K562 (cell line): Measurements from ENCODE around the gene VSIG4. TPM values are rescaled to one million over a fixed set of nuclear protein-coding genes. Genes with fewer than 3 reads are reported as not detected.
A peak's percentile ranks its signal among the peaks of the same experiment; 100 is the strongest.
"Not testable (repeated sequence)": the region's sequence is repeated elsewhere in the genome, so short reads cannot be mapped to it uniquely, and the experiment has no call there.

Experiments
- ATAC-seq: fragments of 200-7000 bp; cut with Tn5 transposase; 3 replicates; pipeline ENCODE4 v1.9.1; 2020; ENCODE audit warnings: moderate library complexity
- BruUV-seq: library from RNA; stranded (reverse); fragments of 400-500 nt; replicated peaks from 2 replicates; lab custom pipeline; 2021; lab: Mats Ljungman, UMichigan
- CTCF ChIA-PET: fragments of 300-600 bp; formaldehyde crosslinking; extraction: SDS; loops from one replicate; lab custom pipeline; 2021; ENCODE audit warnings: low intra/inter-chr PET ratio; lab: Yijun Ruan, JAX
- POLR2A ChIA-PET: fragments of 300-600, 350-650 bp; sonication (Branson Sonifier 250); formaldehyde crosslinking; extraction: SDS; loops from one replicate; lab custom pipeline; 2021; ENCODE audit warnings: antibody characterized with exemption, inconsistent platforms; lab: Yijun Ruan, JAX
- DNase-seq, 4 experiments: peaks; one replicate each; pipeline versions ENCODE4 v3.0.0 to v3.0.0-alpha.2; 2011 to 2018; ENCODE audit warnings: low spot score in 3 of 4, mixed read lengths in 3 of 4; ENCODE audit errors: extremely low read depth in 1 of 4
- FAIRE-seq: peaks from 2 replicates; lab custom pipeline; 2011; peaks lifted over from hg19 to GRCh38; lab: Jason Lieb, UNC
- H2AFZ ChIP-seq: 2 replicates; pipeline ENCODE4 v1.6.0; 2011; ENCODE audit warnings: low read depth, low read length, control low read depth, inconsistent platforms
- H3K27ac ChIP-seq: fragments of 200-600 bp; 3 replicates; pipeline ENCODE4 v1.8.0; 2011; ENCODE audit warnings: low read depth, mild to moderate bottlenecking, control low read depth, inconsistent platforms, low read length, moderate library complexity, mixed read lengths; ENCODE audit errors: extremely low read depth
- H3K27me3 ChIP-seq, 2 experiments: fragments of 300-600 bp in 1 of 2; 2 replicates in 1 of 2; 3 replicates in 1 of 2; pipeline versions ENCODE4 v1.6.0 to v1.8.0; 2011; ENCODE audit warnings: inconsistent platforms in 2 of 2, low read length in 2 of 2, mild to moderate bottlenecking in 1 of 2, mixed read lengths in 1 of 2, moderate library complexity in 1 of 2; ENCODE audit not compliant: control insufficient read depth in 2 of 2, insufficient read depth in 2 of 2
- H3K36me3 ChIP-seq: fragments of 300-600 bp; 3 replicates; pipeline ENCODE4 v1.8.0; 2011; ENCODE audit warnings: mild to moderate bottlenecking, low read length, inconsistent platforms; ENCODE audit not compliant: control insufficient read depth, insufficient read depth
- H3K4me1 ChIP-seq, 2 experiments: fragments of 200-600 bp in 1 of 2; replicated peaks in 1 of 2; 2 replicates in 1 of 2; 3 replicates in 1 of 2; pipeline versions ENCODE4 v1.5.1 to v1.8.0; 2011; ENCODE audit warnings: inconsistent platforms in 2 of 2, low read length in 2 of 2, mild to moderate bottlenecking in 1 of 2, mixed read lengths in 1 of 2, moderate library complexity in 1 of 2; ENCODE audit not compliant: control insufficient read depth in 2 of 2, insufficient read depth in 2 of 2
- H3K4me2 ChIP-seq: 2 replicates; pipeline ENCODE4 v1.6.1; 2011; ENCODE audit warnings: low read length, control low read depth, inconsistent platforms, mixed read lengths; ENCODE audit not compliant: insufficient read depth
- H3K4me3 ChIP-seq: fragments of 200-600 bp; sonication (generic), shearing (Covaris generic); 2 replicates; pipeline ENCODE4 v1.5.1; 2016; ENCODE audit warnings: control low read depth, inconsistent platforms
- H3K79me2 ChIP-seq: fragments of 200-600 bp; 3 replicates; pipeline ENCODE4 v1.8.0; 2011; ENCODE audit warnings: low read length, inconsistent platforms; ENCODE audit not compliant: control insufficient read depth, insufficient read depth
- H3K9ac ChIP-seq, 2 experiments: 2 replicates each; pipeline versions ENCODE4 v1.6.0 to v1.6.1; 2011; ENCODE audit warnings: low read depth in 2 of 2, low read length in 2 of 2, control low read depth in 1 of 2, inconsistent platforms in 1 of 2, mild to moderate bottlenecking in 1 of 2, mixed read lengths in 1 of 2; ENCODE audit not compliant: insufficient read depth in 1 of 2
- H3K9me1 ChIP-seq: one replicate; pipeline ENCODE4 v1.6.0; 2011; ENCODE audit warnings: inconsistent platforms, mild to moderate bottlenecking, low read length, moderate library complexity; ENCODE audit not compliant: control insufficient read depth, insufficient read depth
- H3K9me3 ChIP-seq: replicated peaks from 2 replicates; pipeline ENCODE4 v1.5.1; 2011; ENCODE audit warnings: low read depth, low read length, inconsistent platforms; ENCODE audit not compliant: control insufficient read depth, insufficient read depth
- H4K20me1 ChIP-seq: replicated peaks from 2 replicates; pipeline ENCODE4 v1.6.1; 2011; ENCODE audit warnings: low read length, inconsistent platforms, mixed read lengths; ENCODE audit not compliant: control insufficient read depth, insufficient read depth
- WGBS: fragments of 100-300 bp; shearing (Covaris generic); methylation state at CpG from one replicate; pipeline ENCODE4 v1.1.6; 2016; ENCODE audit warnings: low coverage, mixed read lengths; ENCODE audit not compliant: insufficient coverage; ENCODE audit errors: missing lambda C conversion rate; 5-methylcytosine and 5-hydroxymethylcytosine counted together
- in situ Hi-C: fragments of 300-500 bp; cut with MboI; formaldehyde crosslinking; loops from 4 replicates; pipeline ENCODE4 v1.15.0; 2018; ENCODE audit warnings: inconsistent platforms, mixed read lengths
- intact Hi-C: fragments of 100-400 bp; cut with micrococcal nuclease; formaldehyde crosslinking; loops from 2 replicates; pipeline ENCODE4 v1.14.2; 2022
- microRNA counts: library from miRNA; unstranded; fragments of <30 nt; microRNA quantifications from one replicate; lab custom pipeline; 2016
- polyA plus RNA-seq, 8 experiments: library from polyadenylated mRNA; depleted of rRNA in 4 of 8; stranded (reverse) in 5 of 8; unstranded in 3 of 8; fragments of >200 nt; fragmentation: Nextera tagmentation in 2 of 8; fragmentation: Illumina TruSeq in 1 of 8; extraction: Ambion mirVana in 2 of 8; extraction: Trizol in 1 of 8; gene quantifications; 2 replicates each; pipeline versions ENCODE4 v1.2.1 to v1.2.3, GENCODE V29; 2011 to 2014; ENCODE audit warnings: inconsistent platforms in 1 of 8, missing spikeins in 1 of 8
- total RNA-seq, 7 experiments: library from RNA; depleted of rRNA in 6 of 7; stranded (reverse); fragments of >200 nt in 6 of 7; fragmentation: Illumina TruSeq in 2 of 7; extraction: Trizol in 2 of 7; gene quantifications; 2 replicates each; pipeline versions ENCODE4 v1.2.1 to v1.2.3, GENCODE V29; 2011 to 2021; ENCODE audit warnings: low replicate concordance in 1 of 7

VSIG4 gene
- total and polyA plus RNA-seq, 9 of the 15 experiments (the other 6 are each of a cell fraction or from before 2014, with no cell fraction given) = 0.22 to 1.6 (median 0.46) TPM; not detected in 1

- FAIRE-seq, H3K79me2 ChIP-seq, intact Hi-C loops, H2AFZ ChIP-seq, CTCF ChIA-PET, H3K36me3 ChIP-seq, H3K4me2 ChIP-seq, H3K27ac ChIP-seq, H3K27me3 ChIP-seq, in situ Hi-C loops, H4K20me1 ChIP-seq, BruUV-seq, H3K9me1 ChIP-seq, H3K4me3 ChIP-seq, DNase-seq, H3K9me3 ChIP-seq, H3K9ac ChIP-seq, ATAC-seq, POLR2A ChIA-PET, H3K4me1 ChIP-seq: not testable (repeated sequence)
- WGBS = 100% methylated on average over 3 of the region's 38 CpGs
Observed at GRCh38 chrX:65975161-65975751, 64.6 kb downstream of the VSIG4 start.

MicroRNA genes within 50 kb of the gene (microRNA counts, 767-probe panel; counts per million panel counts)
- 8,202 counts per million, percentile 99 among the panel's probes with 10 or more counts for microRNA hsa-miR-223-3p (lab: Ali Mortazavi, UCI)

Other genes starting within 250 kb of the VSIG4 start
- gene HEPH, start 124.2 kb upstream of the VSIG4 start, total RNA-seq (2014; rRNA removed) = 40.5 and 42.2 TPM in 2 replicates
- 42.9 and 46.4 TPM in 2 replicates for gene HEPH, start 124.2 kb upstream of the VSIG4 start, total RNA-seq (2014; rRNA removed; fragmentation: Illumina TruSeq; extraction: Trizol)
- gene HEPH, start 124.2 kb upstream of the VSIG4 start, total RNA-seq (2015; rRNA removed; fragmentation: Illumina TruSeq; extraction: Trizol) = 29.1 and 32.7 TPM in 2 replicates
- 51.8 and 55.8 TPM in 2 replicates for gene HEPH, start 124.2 kb upstream of the VSIG4 start, total RNA-seq (2021)
- gene HEPH, start 124.2 kb upstream of the VSIG4 start, polyA plus RNA-seq (2011; rRNA removed) = 67.6 and 116 TPM in 2 replicates
- gene HEPH, start 124.2 kb upstream of the VSIG4 start, polyA plus RNA-seq (2014; fragmentation: Illumina TruSeq; extraction: Trizol) = 39.5 and 44.6 TPM in 2 replicates
- gene HEPH, start 124.2 kb upstream of the VSIG4 start, polyA plus RNA-seq (2014; fragmentation: Nextera tagmentation; extraction: Ambion mirVana) = 10 to 100 TPM; 22.4 to 46.9 TPM
- gene HEPH, start 124.2 kb upstream of the VSIG4 start, polyA plus RNA-seq (2014; rRNA removed) = 27.5 and 30.2 TPM in 2 replicates